ENCODE results near the gene NPHP1.
"Not testable (repeated sequence)": the region's sequence is repeated elsewhere in the genome, so short reads cannot be mapped to it uniquely, and the experiment has no call there.

The NPHP1 gene

GRCh38 chr2:110126086-110126773 lies 78.6 kb downstream of the NPHP1 start:
- DNase-seq: no peak

- DNase-seq: no peak
Measured at GRCh38 chr2:110124939-110125691, 79.7 kb downstream of the NPHP1 start.

- DNase-seq: no peak
Measured at GRCh38 chr2:110124038-110124825, 80.6 kb downstream of the NPHP1 start.

GRCh38 chr2:110121592-110121991 lies 83.2 kb downstream of the NPHP1 start:
- no peak for DNase-seq

- DNase-seq: no peak
Measured at GRCh38 chr2:110121052-110121334, 83.8 kb downstream of the NPHP1 start.

GRCh38 chr2:110120171-110121051 lies 84.4 kb downstream of the NPHP1 start:
- no peak for DNase-seq

GRCh38 chr2:110116033-110116710 lies 88.6 kb downstream of the NPHP1 start:
- no peak for DNase-seq

- DNase-seq: no peak
Measured at GRCh38 chr2:110115291-110116032, 89.4 kb downstream of the NPHP1 start, which contains the start of gene MALL. MALL (minus strand) TSS chr2:110115822; CDS start chr2:110115792, 30 bp downstream.

GRCh38 chr2:110114831-110115255 lies 90.0 kb downstream of the NPHP1 start:
- no peak for DNase-seq

GRCh38 chr2:110113961-110114591 lies 90.7 kb downstream of the NPHP1 start:
- no peak for DNase-seq

GRCh38 chr2:110108291-110108690 lies 96.5 kb downstream of the NPHP1 start:
- not testable (repeated sequence) for DNase-seq

- DNase-seq: no peak
Measured at GRCh38 chr2:110107092-110108079, 97.4 kb downstream of the NPHP1 start.

- no peak for DNase-seq
Measured at GRCh38 chr2:110106642-110107041, 98.2 kb downstream of the NPHP1 start.

- DNase-seq: no peak
Measured at GRCh38 chr2:110105608-110106467, 99.0 kb downstream of the NPHP1 start.

- DNase-seq: no peak
Measured at GRCh38 chr2:110105183-110105582, 99.6 kb downstream of the NPHP1 start.

GRCh38 chr2:110104025-110104771 lies 100.6 kb downstream of the NPHP1 start:
- DNase-seq: no peak

- DNase-seq: no peak
Measured at GRCh38 chr2:110103061-110103961, 101.5 kb downstream of the NPHP1 start.
